Choroid plexus epithelial cell (primary cell): ENCODE data around the gene HLA-DQB1.
"Not testable (repeated sequence)": the region's sequence is repeated elsewhere in the genome, so short reads cannot be mapped to it uniquely, and the experiment has no call there.

Source experiments
- DNase-seq: peaks from one replicate; pipeline ENCODE4 v3.0.0-alpha.2; 2010; ENCODE audit warnings: low read depth
- H3K4me3 ChIP-seq: 2 replicates; pipeline ENCODE4 v1.5.1; 2011; ENCODE audit warnings: low read depth, mild to moderate bottlenecking, control low read depth, low read length, moderate library complexity
- CTCF ChIP-seq: conservative IDR thresholded peaks from 2 replicates; pipeline ENCODE4 v1.5.1; 2011; ENCODE audit warnings: low read depth, mild to moderate bottlenecking, control low read depth, inconsistent platforms, low read length, moderate library complexity

The HLA-DQB1 gene

GRCh38 chr6:32643904-32644303, 22.6 kb downstream of the HLA-DQB1 start:
- no peak for TF ChIP-seq CTCF

GRCh38 chr6:32642720-32643106, 23.7 kb downstream of the HLA-DQB1 start:
- no peak for DNase-seq
- no peak overlapping the region for H3K4me3 ChIP-seq
- no peak for TF ChIP-seq CTCF

More at GRCh38 chr6:32643904-32644303, 22.6 kb downstream of the HLA-DQB1 start:
- DNase-seq = no peak
- no peak overlapping the region for H3K4me3 ChIP-seq

DNA sequence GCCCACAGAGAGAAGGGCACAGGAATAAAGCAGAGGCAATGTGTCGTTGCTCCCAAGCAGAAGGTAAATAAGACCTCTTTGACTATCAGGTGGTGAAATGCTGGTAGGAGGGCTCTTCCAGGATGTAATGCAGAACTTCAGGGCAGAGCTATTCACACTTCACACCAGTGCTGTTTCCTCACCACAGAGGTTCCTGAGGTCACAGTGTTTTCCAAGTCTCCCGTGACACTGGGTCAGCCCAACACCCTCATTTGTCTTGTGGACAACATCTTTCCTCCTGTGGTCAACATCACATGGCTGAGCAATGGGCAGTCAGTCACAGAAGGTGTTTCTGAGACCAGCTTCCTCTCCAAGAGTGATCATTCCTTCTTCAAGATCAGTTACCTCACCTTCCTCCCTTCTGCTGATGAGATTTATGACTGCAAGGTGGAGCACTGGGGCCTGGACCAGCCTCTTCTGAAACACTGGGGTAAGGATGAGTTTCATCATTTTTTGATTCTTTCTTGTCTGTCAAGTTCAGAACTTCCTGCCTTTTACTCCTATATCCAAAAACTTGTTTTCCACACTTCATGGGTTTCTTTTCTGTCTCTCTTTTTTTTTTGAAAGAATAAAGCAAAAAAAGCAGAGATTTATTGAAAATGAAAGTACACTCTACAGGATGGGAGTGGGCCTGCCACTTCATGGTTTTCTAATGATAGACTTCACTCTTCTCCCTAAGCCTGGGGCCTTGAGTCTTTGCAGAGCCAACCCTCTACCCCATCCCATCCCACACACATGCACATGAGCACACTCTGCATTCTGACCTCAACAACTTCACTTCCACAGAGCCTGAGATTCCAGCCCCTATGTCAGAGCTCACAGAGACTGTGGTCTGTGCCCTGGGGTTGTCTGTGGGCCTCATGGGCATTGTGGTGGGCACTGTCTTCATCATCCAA, 24.4 kb downstream of the HLA-DQB1 start:
- not testable (repeated sequence) for DNase-seq, H3K4me3 ChIP-seq

DNA sequence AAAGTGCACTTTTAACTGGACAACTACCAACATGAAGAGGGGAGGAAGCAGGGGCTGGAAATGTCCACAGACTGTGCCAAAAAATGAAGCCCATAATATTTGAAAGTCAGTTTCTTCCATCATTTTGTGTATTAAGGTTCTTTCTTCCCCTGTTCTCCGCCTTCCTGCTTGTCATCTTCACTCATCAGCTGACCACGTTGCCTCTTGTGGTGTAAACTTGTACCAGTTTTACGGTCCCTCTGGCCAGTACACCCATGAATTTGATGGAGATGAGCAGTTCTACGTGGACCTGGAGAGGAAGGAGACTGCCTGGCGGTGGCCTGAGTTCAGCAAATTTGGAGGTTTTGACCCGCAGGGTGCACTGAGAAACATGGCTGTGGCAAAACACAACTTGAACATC, 25.3 kb downstream of the HLA-DQB1 start:
- TF ChIP-seq CTCF = no peak
- no peak overlapping the region for H3K4me3 ChIP-seq

GRCh38 chr6:32639440-32640394, 26.7 kb downstream of the HLA-DQB1 start:
- TF ChIP-seq CTCF = no peak
- H3K4me3 ChIP-seq = no peak overlapping the region
- DNase-seq = no peak

More for the DNA sequence above, 25.3 kb downstream of the HLA-DQB1 start:
- DNase-seq = no peak

DNA sequence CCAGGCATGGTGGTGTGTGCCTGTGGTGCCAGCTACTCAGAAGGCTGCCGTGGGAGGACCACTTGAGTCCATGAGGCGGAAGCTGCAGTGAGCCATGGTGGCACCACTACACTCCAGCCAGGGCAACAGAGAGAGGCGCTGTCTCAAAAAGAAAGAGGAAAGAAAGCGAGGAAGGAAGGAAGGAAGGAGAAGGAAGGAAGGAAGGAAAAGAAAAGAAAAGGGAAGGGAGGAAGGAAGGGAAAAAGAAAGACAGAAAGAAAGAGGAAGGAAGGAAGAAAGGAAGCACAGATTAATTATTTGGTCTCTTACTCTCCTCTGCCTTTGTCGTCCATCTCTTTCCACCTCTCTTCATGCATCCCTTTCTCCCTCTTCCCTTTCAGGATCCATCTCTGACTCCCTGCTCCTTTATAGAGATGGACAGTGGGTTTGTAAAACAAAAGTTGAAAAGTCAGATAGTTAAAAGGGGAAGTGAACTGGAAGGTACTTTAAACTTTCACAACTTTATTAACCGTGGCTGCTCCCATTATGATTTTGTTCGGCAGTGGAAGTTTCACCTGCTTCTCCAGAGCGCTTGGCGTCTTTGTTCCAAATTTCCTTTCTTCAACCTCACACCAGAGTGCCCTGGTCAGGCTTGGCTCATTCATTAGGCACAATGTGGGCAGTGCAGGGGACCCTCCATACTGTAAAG, 27.8 kb downstream of the HLA-DQB1 start:
- DNase-seq = no peak
- H3K4me3 ChIP-seq = no peak overlapping the region
- TF ChIP-seq CTCF = no peak

DNA sequence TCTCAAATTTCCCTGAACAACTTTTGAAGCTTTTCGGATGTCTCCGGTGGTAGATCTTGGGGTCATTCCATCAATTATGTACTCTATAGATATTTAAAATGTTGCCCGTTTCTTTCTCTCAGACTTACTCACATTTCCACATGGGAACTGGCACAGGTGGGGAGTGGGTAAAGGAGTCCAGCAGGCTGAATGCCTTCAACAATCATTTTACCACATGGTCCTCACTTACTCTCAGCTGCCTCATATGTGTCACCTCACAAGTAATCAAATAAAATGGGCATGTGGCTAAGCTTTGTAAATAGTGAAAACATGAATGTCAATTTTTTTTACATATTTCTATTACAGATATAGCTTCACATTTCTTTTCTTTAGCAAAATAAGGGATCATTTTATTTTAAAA, 28.6 kb downstream of the HLA-DQB1 start:
- H3K4me3 ChIP-seq = no peak overlapping the region
- no peak for DNase-seq
- TF ChIP-seq CTCF = no peak
